Measurements from ENCODE around the gene TMEM156. TPM values are rescaled to one million over a fixed set of nuclear protein-coding genes. Genes with fewer than 3 reads are reported as not detected.

Gene TMEM156
- total RNA-seq, 4 donors from 2014 or later: not detected

DNA sequence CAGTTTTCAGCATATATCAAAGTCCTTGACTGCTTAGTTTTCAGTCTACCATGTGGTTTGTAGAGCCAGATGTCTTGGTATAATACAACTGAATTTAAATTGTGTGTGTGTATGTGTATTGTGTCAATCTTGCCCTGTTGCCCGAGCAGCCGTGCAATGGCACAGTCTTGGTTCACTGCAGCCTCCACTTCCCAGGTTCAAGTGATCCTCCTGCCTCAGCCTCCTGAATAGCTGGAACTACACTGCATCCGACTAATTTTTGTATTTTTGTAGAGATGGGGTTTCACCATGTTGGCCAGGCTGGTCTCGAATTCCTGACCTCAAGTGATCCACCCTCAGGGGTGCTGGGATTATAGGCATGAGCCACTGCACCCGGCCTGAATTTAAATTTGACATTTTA is 23.8 kb upstream of the TMEM156 start:
- Histone ChIP-seq H3K4me1 (peaks cover 0 to 33% (median 0%) of the 10 kb centered on the region in 3 donors), H3K36me3 (no peaks in the 10 kb centered on the region), H3K4me3 (no peak overlapping the region), H3K27ac (no peak overlapping the region), H3K27me3 (no peaks in the 10 kb centered on the region), H3K9me3 (no peaks in the 10 kb centered on the region)
- ATAC-seq: no peak
- TF ChIP-seq, protein P1, sequence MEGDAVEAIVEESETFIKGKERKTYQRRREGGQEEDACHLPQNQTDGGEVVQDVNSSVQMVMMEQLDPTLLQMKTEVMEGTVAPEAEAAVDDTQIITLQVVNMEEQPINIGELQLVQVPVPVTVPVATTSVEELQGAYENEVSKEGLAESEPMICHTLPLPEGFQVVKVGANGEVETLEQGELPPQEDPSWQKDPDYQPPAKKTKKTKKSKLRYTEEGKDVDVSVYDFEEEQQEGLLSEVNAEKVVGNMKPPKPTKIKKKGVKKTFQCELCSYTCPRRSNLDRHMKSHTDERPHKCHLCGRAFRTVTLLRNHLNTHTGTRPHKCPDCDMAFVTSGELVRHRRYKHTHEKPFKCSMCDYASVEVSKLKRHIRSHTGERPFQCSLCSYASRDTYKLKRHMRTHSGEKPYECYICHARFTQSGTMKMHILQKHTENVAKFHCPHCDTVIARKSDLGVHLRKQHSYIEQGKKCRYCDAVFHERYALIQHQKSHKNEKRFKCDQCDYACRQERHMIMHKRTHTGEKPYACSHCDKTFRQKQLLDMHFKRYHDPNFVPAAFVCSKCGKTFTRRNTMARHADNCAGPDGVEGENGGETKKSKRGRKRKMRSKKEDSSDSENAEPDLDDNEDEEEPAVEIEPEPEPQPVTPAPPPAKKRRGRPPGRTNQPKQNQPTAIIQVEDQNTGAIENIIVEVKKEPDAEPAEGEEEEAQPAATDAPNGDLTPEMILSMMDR (IDR thresholded peaks at IDR 0.05): no peak
- TF ChIP-seq POLR2A (IDR thresholded peaks at IDR 0.05) (no peak), POLR2AphosphoS5 (IDR thresholded peaks at IDR 0.05) (no peak), EP300 (IDR thresholded peaks at IDR 0.05) (no peak)
- WGBS, 2 donors (ENCODE audit: low coverage in 1 of 2): 90 to 98% methylated on average over 2 to 5 of the region's 5 CpGs

DNA sequence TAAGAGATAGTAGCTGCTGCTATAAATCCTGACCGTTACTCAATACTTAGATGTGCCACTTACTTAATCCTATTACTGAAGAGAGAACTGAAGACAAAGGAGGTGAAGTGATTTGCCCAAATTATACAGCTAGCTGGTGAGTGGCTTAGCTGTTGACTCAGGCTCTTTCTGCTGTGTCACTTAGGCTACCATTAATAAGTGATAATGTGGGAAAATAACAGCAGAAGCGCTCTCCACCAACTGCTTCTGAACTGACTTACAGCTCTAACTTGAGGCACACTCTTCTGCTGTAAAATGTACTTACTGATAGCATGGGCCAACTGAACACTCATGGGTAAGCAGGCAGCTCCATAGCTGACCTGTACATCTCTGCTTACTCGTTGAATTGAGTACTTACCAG is 22.3 kb upstream of the TMEM156 start:
- Histone ChIP-seq H3K4me3 (no peak overlapping the region), H3K27me3 (no peaks in the 10 kb centered on the region), H3K36me3 (no peaks in the 10 kb centered on the region), H3K4me1 (peaks cover 0 to 41% (median 3%) of the 10 kb centered on the region in 3 donors), H3K9me3 (no peaks in the 10 kb centered on the region), H3K27ac (no peak overlapping the region)
- TF ChIP-seq, protein P1 (IDR thresholded peaks at IDR 0.05): no peak
- TF ChIP-seq POLR2A (IDR thresholded peaks at IDR 0.05) (no peak), POLR2AphosphoS5 (IDR thresholded peaks at IDR 0.05) (no peak), EP300 (IDR thresholded peaks at IDR 0.05) (no peak)
- no peak for ATAC-seq
- WGBS, 2 donors (ENCODE audit: low coverage in 1 of 2): 79 to 88% methylated on average over 3 of the region's 3 CpGs

DNA sequence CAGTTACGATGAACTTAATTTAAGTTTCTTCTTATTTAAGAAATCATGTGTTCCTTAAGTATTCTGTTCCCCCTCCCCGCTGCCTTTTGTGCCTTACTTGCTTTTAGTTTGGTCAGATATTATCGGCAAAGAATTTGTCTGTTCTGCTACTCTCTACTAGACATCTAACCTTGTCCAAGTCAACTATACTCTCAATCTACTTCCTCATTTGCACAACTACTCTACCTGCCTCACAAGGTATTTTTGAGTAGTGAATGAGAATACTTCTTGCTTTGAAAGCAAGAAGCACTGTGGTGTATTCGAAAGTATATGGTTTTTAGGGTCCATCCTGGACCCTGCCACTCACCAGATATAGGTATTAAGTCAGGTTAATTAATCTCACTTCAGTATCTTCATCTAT is 21.8 kb upstream of the TMEM156 start:
- Histone ChIP-seq H3K9me3 (no peaks in the 10 kb centered on the region), H3K36me3 (no peaks in the 10 kb centered on the region), H3K27me3 (no peaks in the 10 kb centered on the region), H3K27ac (no peak overlapping the region), H3K4me3 (no peak overlapping the region), H3K4me1 (peaks cover 0 to 41% (median 3%) of the 10 kb centered on the region in 3 donors)
- TF ChIP-seq EP300 (IDR thresholded peaks at IDR 0.05) (no peak), POLR2A (IDR thresholded peaks at IDR 0.05) (no peak)
- ATAC-seq: no peak
- WGBS, 2 donors (ENCODE audit: low coverage in 1 of 2): 94 to 96% methylated on average over 3 to 4 of the region's 4 CpGs

DNA sequence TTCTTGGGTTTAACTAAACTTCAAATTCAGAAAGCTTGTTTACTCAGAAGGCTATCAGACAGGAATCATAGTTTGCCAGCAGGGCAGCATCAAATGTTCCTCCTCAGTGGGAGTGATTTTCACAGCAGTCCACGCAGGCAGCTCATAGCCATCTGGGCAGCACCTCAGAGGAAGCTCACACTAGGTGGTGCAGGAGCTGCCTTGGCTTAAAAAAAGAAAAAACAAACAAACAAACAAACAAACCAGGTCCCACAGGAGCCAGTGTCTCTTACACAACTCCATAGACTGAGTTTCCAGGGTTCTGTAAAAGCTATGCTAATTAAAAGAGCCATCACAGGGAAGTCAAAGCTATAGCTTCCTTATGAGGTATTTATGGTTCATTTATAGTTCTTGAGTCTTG is 19.3 kb upstream of the TMEM156 start:
- no peak overlapping the region for H3K27ac ChIP-seq
- no peak for ATAC-seq
- no peaks in the 10 kb centered on the region for H3K36me3 ChIP-seq
- H3K9me3 ChIP-seq: no peaks in the 10 kb centered on the region
- no peaks in the 10 kb centered on the region for H3K27me3 ChIP-seq
- WGBS, 2 donors (ENCODE audit: low coverage in 1 of 2): 78% methylated on average over 1 of the region's 1 CpG; no CpG with 5 or more reads in 1 of the 2 donors
- H3K4me3 ChIP-seq: no peak overlapping the region
- peaks cover 0 to 59% (median 3%) of the 10 kb centered on the region in 3 donors for H3K4me1 ChIP-seq
- TF ChIP-seq EP300 (IDR thresholded peaks at IDR 0.05): no peak
- TF ChIP-seq POLR2A (IDR thresholded peaks at IDR 0.05): no peak
- no peak for TF ChIP-seq POLR2AphosphoS5 (IDR thresholded peaks at IDR 0.05)
- TF ChIP-seq, protein P1 (IDR thresholded peaks at IDR 0.05): no peak

DNA sequence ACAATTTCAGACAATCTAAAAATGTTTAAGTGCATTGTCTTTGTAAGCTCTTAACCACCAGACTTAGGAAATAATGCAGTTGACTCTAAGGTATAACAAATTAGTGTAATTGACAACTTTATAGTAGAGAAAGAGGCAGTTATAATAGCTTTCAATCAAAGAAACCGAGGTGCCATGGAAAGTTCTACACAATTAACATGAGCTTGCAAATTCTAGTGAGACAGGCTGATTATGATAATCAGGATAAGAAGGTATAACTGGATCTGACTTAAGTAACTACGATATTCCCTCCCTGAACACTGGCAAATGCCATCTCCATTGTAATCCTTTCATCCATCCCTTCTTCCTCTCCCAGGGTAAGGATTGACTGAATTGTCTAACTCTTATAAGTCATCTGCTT is 18.4 kb upstream of the TMEM156 start:
- Histone ChIP-seq H3K27me3 (no peaks in the 10 kb centered on the region), H3K36me3 (no peaks in the 10 kb centered on the region), H3K9me3 (no peaks in the 10 kb centered on the region), H3K4me3 (no peak overlapping the region), H3K4me1 (peaks cover 3 to 68% (median 3%) of the 10 kb centered on the region in 3 donors), H3K27ac (no peak overlapping the region)
- 69 to 74% methylated on average over 2 of the region's 2 CpGs for WGBS, 2 donors (ENCODE audit: low coverage in 1 of 2)
- TF ChIP-seq, protein P1 (IDR thresholded peaks at IDR 0.05): no peak
- TF ChIP-seq POLR2AphosphoS5 (IDR thresholded peaks at IDR 0.05): no peak
- no peak for TF ChIP-seq EP300 (IDR thresholded peaks at IDR 0.05)
- no peak for TF ChIP-seq POLR2A (IDR thresholded peaks at IDR 0.05)
- ATAC-seq: no peak
